IPS-15b (cell line): ENCODE data around the gene RANBP1.

Experiments used
- H3K27me3 ChIP-seq: one replicate; pipeline ENCODE4 v1.6.1; 2013; ENCODE audit warnings: low read length; ENCODE audit not compliant: control insufficient read depth, insufficient read depth
- H3K36me3 ChIP-seq: one replicate; pipeline ENCODE4 v1.6.1; 2013; ENCODE audit warnings: low read length; ENCODE audit not compliant: control insufficient read depth, insufficient read depth
- H3K4me1 ChIP-seq: one replicate; pipeline ENCODE4 v1.6.1; 2013; ENCODE audit warnings: mild to moderate bottlenecking, low read length; ENCODE audit not compliant: control insufficient read depth, insufficient read depth
- H3K4me3 ChIP-seq: one replicate; pipeline ENCODE4 v1.5.1; 2013; ENCODE audit warnings: low read depth, low read length
- H3K9ac ChIP-seq: one replicate; pipeline ENCODE4 v1.6.1; 2013; ENCODE audit warnings: low read depth, mild to moderate bottlenecking, low read length
- H3K9me3 ChIP-seq: one replicate; pipeline ENCODE4 v1.6.1; 2013; ENCODE audit warnings: mild to moderate bottlenecking, low read length; ENCODE audit not compliant: control insufficient read depth, insufficient read depth

Gene RANBP1

GRCh38 chr22:20131597-20131858, 15.6 kb downstream of the RANBP1 start, which contains the start of gene ZDHHC8:
Gene ZDHHC8 (plus strand): TSS chr22:20131804. CDS start chr22:20131948, 144 bp downstream.
- Histone ChIP-seq H3K36me3 (peaks cover 9% of the 10 kb centered on the region), H3K27me3 (no peaks in the 10 kb centered on the region), H3K9me3 (no peaks in the 10 kb centered on the region), H3K4me3 (peak within 1 kb of the TSS; percentile 64), H3K9ac (peak within 1 kb of the TSS; percentile 65), H3K4me1 (no peaks in the 10 kb centered on the region)

DNA sequence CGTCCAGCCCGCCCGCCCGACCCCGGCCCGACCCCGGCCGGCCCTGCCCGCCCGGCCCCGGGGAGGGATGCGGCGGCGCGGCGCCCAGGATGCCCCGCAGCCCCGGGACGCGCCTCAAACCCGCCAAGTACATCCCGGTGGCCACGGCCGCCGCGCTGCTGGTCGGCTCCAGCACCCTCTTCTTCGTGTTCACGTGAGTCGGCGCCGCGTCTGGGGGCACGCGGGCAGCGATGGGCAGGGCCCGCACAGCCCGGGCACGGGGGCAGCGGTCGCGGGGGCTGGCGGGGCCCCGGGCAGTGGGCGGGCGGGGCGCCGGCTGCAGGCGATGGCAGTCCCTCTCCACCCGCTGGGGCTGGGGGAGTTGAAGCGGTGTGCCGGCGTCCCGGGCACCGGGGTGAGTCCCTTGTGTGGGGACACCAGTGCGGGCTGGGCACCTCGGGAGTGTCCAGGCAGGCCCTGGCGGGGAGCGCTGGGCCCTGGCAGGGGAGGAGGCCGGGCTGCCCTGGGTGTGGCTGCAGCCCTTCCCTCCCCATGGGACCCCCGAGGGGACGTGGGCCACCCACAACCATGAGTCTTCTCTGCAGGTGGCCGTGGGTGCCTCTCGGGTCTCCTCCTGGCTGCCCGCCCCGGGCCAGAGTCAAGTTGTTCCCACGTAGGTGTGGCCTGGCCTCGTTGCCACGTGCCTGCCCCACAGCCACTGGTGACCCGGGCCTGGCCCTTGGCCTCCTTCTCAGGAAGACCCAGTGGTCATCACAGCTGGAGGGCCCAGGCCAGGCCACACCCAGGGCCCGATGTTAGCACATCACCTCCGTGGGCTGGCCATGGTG, 16.2 kb downstream of the RANBP1 start:
- H3K4me1 ChIP-seq, result no peaks in the 10 kb centered on the region
- H3K4me3 ChIP-seq, result peak overlapping the region; percentile 62
- H3K27me3 ChIP-seq, result no peaks in the 10 kb centered on the region
- peaks cover 6% of the 10 kb centered on the region for H3K36me3 ChIP-seq
- H3K9me3 ChIP-seq, result no peaks in the 10 kb centered on the region
- H3K9ac ChIP-seq, result peak overlapping the region; percentile 47

DNA sequence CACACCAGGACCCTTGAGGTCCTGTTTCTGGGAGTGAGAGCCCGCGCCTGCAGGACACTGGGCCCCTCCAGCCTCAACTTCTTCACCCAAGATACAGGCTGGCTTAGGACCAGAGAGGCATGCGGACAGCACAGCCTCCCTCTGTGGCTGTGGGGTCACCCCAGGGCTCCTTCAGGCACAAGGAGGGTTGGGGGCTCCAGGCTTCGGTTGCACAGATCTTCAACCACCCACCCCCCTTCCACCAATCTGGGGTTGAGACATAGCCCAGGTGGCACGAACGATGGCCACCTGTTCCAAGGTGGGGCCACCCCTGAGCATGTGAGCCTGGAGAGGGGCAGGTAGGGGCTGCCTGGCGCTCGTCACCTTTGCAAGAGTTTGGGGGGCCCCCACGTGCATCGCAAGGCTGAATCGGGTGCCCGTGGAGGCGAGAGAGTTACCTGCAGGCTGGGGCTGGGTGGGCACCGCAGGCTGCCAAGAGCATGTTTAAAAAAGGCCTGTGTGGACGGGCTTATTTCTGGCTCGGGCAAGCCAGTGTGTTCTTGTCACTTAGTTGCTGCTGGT, 16.9 kb downstream of the RANBP1 start:
- peak overlapping the region; percentile 47 for H3K9ac ChIP-seq
- H3K27me3 ChIP-seq, result no peaks in the 10 kb centered on the region
- H3K36me3 ChIP-seq, result peaks cover 3% of the 10 kb centered on the region
- H3K9me3 ChIP-seq, result no peaks in the 10 kb centered on the region
- H3K4me1 ChIP-seq, result no peaks in the 10 kb centered on the region
- peak overlapping the region; percentile 62 for H3K4me3 ChIP-seq

DNA sequence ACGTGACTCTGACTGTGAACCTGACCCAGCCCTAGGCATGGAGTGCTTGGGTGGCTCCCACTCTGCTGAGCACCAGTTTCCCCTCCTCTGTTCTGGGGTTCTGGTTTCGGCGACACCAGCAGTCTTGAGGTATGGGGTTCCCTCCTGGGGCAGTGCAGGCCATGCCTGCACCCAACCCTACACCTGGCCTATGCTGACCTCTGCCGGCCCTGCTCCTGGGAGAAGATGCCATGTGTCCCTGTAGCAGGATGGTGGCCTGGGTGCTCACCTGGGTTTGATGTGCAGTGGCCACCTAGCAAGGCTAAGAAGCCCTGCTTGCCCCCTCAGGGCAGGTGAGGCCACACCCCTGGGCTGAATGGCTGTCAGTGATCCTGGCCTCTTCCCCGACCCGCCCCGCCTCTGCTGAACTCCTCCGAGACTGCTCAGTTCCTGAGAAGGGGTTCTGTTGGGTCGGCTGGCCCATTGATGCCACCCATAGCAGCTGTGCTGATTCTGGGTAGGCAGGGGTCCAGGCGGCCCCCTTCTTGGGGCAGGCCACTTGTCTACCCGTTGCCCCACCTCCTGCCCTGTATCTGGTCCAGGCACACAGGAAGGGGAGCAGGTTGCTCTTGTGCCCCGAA, 18.1 kb downstream of the RANBP1 start:
- H3K4me1 ChIP-seq, result no peaks in the 10 kb centered on the region
- H3K9ac ChIP-seq, result no peak overlapping the region
- H3K36me3 ChIP-seq, result peaks cover 2% of the 10 kb centered on the region
- H3K4me3 ChIP-seq, result no peak overlapping the region
- no peaks in the 10 kb centered on the region for H3K27me3 ChIP-seq
- no peaks in the 10 kb centered on the region for H3K9me3 ChIP-seq

GRCh38 chr22:20135265-20135664, 19.4 kb downstream of the RANBP1 start:
- peak overlapping the region; percentile 37 for H3K9ac ChIP-seq
- no peak overlapping the region for H3K4me3 ChIP-seq
- H3K9me3 ChIP-seq, result no peaks in the 10 kb centered on the region
- H3K4me1 ChIP-seq, result no peaks in the 10 kb centered on the region
- peaks cover 6% of the 10 kb centered on the region for H3K36me3 ChIP-seq
- H3K27me3 ChIP-seq, result no peaks in the 10 kb centered on the region

DNA sequence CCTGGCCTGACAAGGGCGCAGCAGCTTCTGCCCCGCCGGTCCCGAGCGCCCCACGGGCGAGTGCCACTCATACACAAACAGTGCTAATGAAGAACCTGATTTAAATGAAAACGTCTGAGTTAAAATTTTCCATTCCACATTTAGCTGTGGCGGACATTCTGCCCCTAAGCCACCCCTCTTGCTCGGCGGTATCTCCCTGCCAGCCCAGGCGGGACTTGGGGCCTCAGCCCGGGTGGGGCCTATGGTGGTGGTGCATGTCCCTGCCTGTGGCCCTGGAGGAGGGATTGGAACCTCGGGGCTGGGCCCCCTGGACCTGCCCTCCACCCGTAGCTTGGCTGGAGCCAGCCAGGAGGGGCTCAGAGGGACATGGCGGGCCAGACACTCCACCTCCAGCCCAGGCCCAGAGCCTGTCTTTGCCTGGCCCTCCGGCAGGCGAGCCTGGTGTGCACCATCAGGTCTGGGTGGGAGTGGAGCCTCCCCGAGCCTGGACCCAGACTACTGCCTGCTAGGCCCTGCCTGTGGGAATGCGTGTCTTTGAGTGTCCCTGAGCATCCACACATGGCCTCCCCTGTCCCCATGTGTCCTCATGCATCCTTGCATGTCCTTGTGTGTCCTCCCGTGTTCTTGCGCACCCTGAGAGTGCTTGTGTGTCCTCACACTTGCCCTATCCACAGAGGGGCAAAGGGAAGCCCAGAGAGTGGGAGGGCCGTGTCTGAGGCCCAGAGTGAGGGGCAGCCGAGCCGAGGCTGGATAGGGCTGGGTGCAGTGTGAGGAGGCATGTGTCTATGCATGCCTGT, 20.1 kb downstream of the RANBP1 start:
- Histone ChIP-seq H3K27me3 (no peaks in the 10 kb centered on the region), H3K9ac (no peak overlapping the region), H3K4me3 (no peak overlapping the region), H3K36me3 (peaks cover 6% of the 10 kb centered on the region), H3K4me1 (no peaks in the 10 kb centered on the region), H3K9me3 (no peaks in the 10 kb centered on the region)

- no peaks in the 10 kb centered on the region for H3K4me1 ChIP-seq
Observed at GRCh38 chr22:20136603-20136873, 20.6 kb downstream of the RANBP1 start.

DNA sequence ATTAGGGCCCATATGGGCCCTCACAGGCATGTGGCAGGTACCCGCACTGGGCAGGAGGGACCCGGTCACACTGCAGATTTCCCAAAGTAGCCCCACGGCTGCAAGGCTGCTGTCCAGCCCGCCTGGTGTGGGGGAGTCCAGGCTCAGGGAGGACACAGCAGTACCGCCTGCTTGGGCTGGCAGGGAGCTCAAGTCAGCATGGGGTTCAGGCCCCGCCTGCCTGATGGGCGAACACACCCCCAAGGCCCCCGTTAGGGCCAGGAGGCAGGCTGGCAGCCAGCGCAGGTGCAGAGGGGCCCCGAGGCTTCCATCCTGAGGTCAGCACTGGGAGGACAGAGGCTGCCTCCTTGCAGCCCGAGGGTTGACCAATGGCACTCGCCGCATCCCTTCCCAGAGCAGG, 21.2 kb downstream of the RANBP1 start:
- Histone ChIP-seq H3K36me3 (peaks cover 9% of the 10 kb centered on the region), H3K9ac (no peak overlapping the region), H3K4me1 (no peaks in the 10 kb centered on the region), H3K4me3 (no peak overlapping the region), H3K27me3 (no peaks in the 10 kb centered on the region), H3K9me3 (no peaks in the 10 kb centered on the region)

More at GRCh38 chr22:20136603-20136873, 20.6 kb downstream of the RANBP1 start:
- H3K36me3 ChIP-seq, result peaks cover 9% of the 10 kb centered on the region
- H3K4me3 ChIP-seq, result no peak overlapping the region
- no peaks in the 10 kb centered on the region for H3K9me3 ChIP-seq
- H3K9ac ChIP-seq, result no peak overlapping the region
- H3K27me3 ChIP-seq, result no peaks in the 10 kb centered on the region

- no peaks in the 10 kb centered on the region for H3K4me1 ChIP-seq
- no peak overlapping the region for H3K9ac ChIP-seq
- H3K4me3 ChIP-seq, result no peak overlapping the region
Observed at GRCh38 chr22:20137671-20138416, 21.9 kb downstream of the RANBP1 start.

GRCh38 chr22:20138417-20138738, 22.5 kb downstream of the RANBP1 start:
- Histone ChIP-seq H3K27me3 (no peaks in the 10 kb centered on the region), H3K9me3 (no peaks in the 10 kb centered on the region), H3K4me3 (no peak overlapping the region), H3K9ac (no peak overlapping the region), H3K36me3 (peaks cover 17% of the 10 kb centered on the region), H3K4me1 (no peaks in the 10 kb centered on the region)

More at GRCh38 chr22:20137671-20138416, 21.9 kb downstream of the RANBP1 start:
- Histone ChIP-seq H3K27me3 (no peaks in the 10 kb centered on the region), H3K36me3 (peaks cover 14% of the 10 kb centered on the region), H3K9me3 (no peaks in the 10 kb centered on the region)

DNA sequence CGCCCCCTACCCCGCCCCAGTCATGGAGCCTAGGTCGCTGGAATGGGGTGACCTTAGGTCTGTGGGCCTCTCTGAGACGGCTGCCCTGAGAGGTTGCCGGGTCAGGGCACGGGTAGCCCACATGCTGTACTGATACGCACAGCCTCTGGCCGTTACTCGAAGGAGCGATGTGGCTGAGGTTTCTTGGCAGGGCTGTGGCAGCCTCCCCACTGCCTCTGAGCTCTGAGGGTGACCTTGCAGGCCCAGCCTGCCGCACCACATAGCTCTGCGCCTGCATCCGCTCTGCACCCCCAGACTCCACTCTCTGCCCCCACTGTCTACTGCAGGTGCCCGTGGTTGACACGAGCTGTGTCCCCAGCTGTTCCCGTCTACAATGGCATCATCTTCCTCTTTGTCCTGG, 23.0 kb downstream of the RANBP1 start:
- Histone ChIP-seq H3K27me3 (no peaks in the 10 kb centered on the region), H3K36me3 (peaks cover 20% of the 10 kb centered on the region), H3K9ac (no peak overlapping the region), H3K4me3 (no peak overlapping the region), H3K9me3 (no peaks in the 10 kb centered on the region), H3K4me1 (no peaks in the 10 kb centered on the region)
